Body of pancreas (tissue), 4 donors: Measurements from ENCODE around the gene SNX24. TPM values are rescaled to one million over a fixed set of nuclear protein-coding genes. Genes with fewer than 3 reads are reported as not detected.

Experiments used
- ATAC-seq: fragments of 150-250 bp; one replicate; pipeline ENCODE4 v1.9.1; 2016
- DNase-seq, 4 donors: peaks; one replicate each; pipeline ENCODE4 v3.0.0-alpha.2; 2019
- H3K27ac ChIP-seq, 4 donors: fragments of 200-600 bp; sonication (generic); 1 replicate in 3 of 4; 2 replicates in 1 of 4; pipeline versions ENCODE4 v1.5.1 to v1.6.1; 2016 to 2019; ENCODE audit warnings: mild to moderate bottlenecking in 1 of 4, mixed read lengths in 1 of 4, moderate library complexity in 1 of 4
- H3K27me3 ChIP-seq, 2 donors: fragments of 200-600 bp; sonication (generic); one replicate each; pipeline ENCODE4 v1.6.0; 2016; ENCODE audit warnings: mild to moderate bottlenecking in 1 of 2
- H3K36me3 ChIP-seq, 2 donors: fragments of 200-600 bp; sonication (generic); replicated peaks in 1 of 2; 2 replicates each; pipeline ENCODE4 v1.5.1; 2016; ENCODE audit warnings: low read depth in 2 of 2; ENCODE audit not compliant: insufficient read depth in 1 of 2
- H3K4me1 ChIP-seq: fragments of 200-600 bp; sonication (generic); one replicate; pipeline ENCODE4 v1.6.0; 2016
- H3K4me3 ChIP-seq, 2 donors: fragments of 200-600 bp; sonication (generic); 1 replicate in 1 of 2; 2 replicates in 1 of 2; pipeline ENCODE4 v1.5.1; 2016 to 2019
- H3K9me3 ChIP-seq, 3 donors: fragments of 200-600 bp; sonication (generic); 1 replicate in 2 of 3; 2 replicates in 1 of 3; pipeline ENCODE4 v1.5.1; 2016
- CTCF ChIP-seq, 7 experiments: fragments of 450-650 bp in 4 of 7; fragments of 200-600 bp in 3 of 7; sonication (generic) in 3 of 7; IDR thresholded peaks; one replicate each; pipeline ENCODE4 v1.5.1; 2016 to 2019; ENCODE audit warnings: antibody characterized with exemption in 7 of 7
- POLR2A ChIP-seq, 3 donors: fragments of 450-650 bp; IDR thresholded peaks; one replicate each; pipeline ENCODE4 v1.6.1; 2016; ENCODE audit warnings: antibody characterized with exemption in 3 of 3, mild to moderate bottlenecking in 2 of 3
- WGBS, 2 donors: methylation state at CpG; one replicate each; pipeline ENCODE4 v1.1.5; 2017; 5-methylcytosine and 5-hydroxymethylcytosine counted together
- intact Hi-C: fragments of 100-400 bp; cut with DNase I; formaldehyde crosslinking; loops from one replicate; pipeline ENCODE4 v1.15.1; 2023
- total RNA-seq, 2 donors: library from RNA; depleted of rRNA; stranded (reverse); fragments of >200 nt; gene quantifications; one replicate each; pipeline ENCODE4 v1.1.0, GENCODE V29; 2016

The SNX24 gene
- total RNA-seq, 2 donors from 2014 or later, result 6.7 to 19.1 TPM

GRCh38 chr5:122944051-122944450 lies 98.6 kb downstream of the SNX24 start:
- Histone ChIP-seq H3K9me3 (no peaks in the 10 kb centered on the region), H3K36me3 (no peaks in the 10 kb centered on the region), H3K27ac (no peak overlapping the region), H3K27me3 (no peaks in the 10 kb centered on the region), H3K4me1 (no peaks in the 10 kb centered on the region), H3K4me3 (no peak overlapping the region)
- TF ChIP-seq POLR2A (IDR thresholded peaks at IDR 0.05) (no peak), CTCF (IDR thresholded peaks at IDR 0.05) (no peak)
- intact Hi-C loops, result no loop called here
- ATAC-seq (no peak), DNase-seq (no peak)
- 89 to 96% methylated on average over 1 of the region's 1 CpG for WGBS, 2 donors

GRCh38 chr5:122947372-122947771 lies 102.0 kb downstream of the SNX24 start:
- Histone ChIP-seq H3K4me3 (no peak overlapping the region), H3K9me3 (no peaks in the 10 kb centered on the region), H3K36me3 (no peaks in the 10 kb centered on the region), H3K27me3 (no peaks in the 10 kb centered on the region), H3K27ac (no peak overlapping the region), H3K4me1 (no peaks in the 10 kb centered on the region)
- TF ChIP-seq POLR2A (IDR thresholded peaks at IDR 0.05) (no peak), CTCF (IDR thresholded peaks at IDR 0.05) (no peak)
- DNase-seq (no peak), ATAC-seq (no peak)
- 96 to 100% methylated on average over 1 of the region's 1 CpG for WGBS, 2 donors
- intact Hi-C loops, result no loop called here

GRCh38 chr5:122947772-122948171 lies 102.4 kb downstream of the SNX24 start:
- H3K27ac ChIP-seq, result no peak overlapping the region
- no peaks in the 10 kb centered on the region for H3K36me3 ChIP-seq
- ATAC-seq (no peak), DNase-seq (no peak)
- intact Hi-C loops, result no loop called here
- 48 to 63% methylated on average over 3 of the region's 3 CpGs for WGBS, 2 donors
- no peaks in the 10 kb centered on the region for H3K27me3 ChIP-seq
- no peak for TF ChIP-seq POLR2A (IDR thresholded peaks at IDR 0.05)
- no peak for TF ChIP-seq CTCF (IDR thresholded peaks at IDR 0.05)
- no peaks in the 10 kb centered on the region for H3K4me1 ChIP-seq
- no peaks in the 10 kb centered on the region for H3K9me3 ChIP-seq
- no peak overlapping the region for H3K4me3 ChIP-seq

GRCh38 chr5:122948319-122948718 lies 102.9 kb downstream of the SNX24 start:
- Histone ChIP-seq H3K27ac (no peak overlapping the region), H3K36me3 (no peaks in the 10 kb centered on the region), H3K9me3 (no peaks in the 10 kb centered on the region), H3K27me3 (no peaks in the 10 kb centered on the region), H3K4me1 (no peaks in the 10 kb centered on the region), H3K4me3 (no peak overlapping the region)
- ATAC-seq (no peak), DNase-seq (no peak)
- WGBS, 2 donors, result 90 to 94% methylated on average over 2 of the region's 2 CpGs
- no peak for TF ChIP-seq POLR2A (IDR thresholded peaks at IDR 0.05)
- no peak for TF ChIP-seq CTCF (IDR thresholded peaks at IDR 0.05)
- intact Hi-C loops, result no loop called here

GRCh38 chr5:122951658-122952057 lies 106.2 kb downstream of the SNX24 start:
- intact Hi-C loops, result no loop called here
- no peaks in the 10 kb centered on the region for H3K27me3 ChIP-seq
- no peak overlapping the region for H3K4me3 ChIP-seq
- ATAC-seq (no peak), DNase-seq (no peak)
- H3K9me3 ChIP-seq, result no peaks in the 10 kb centered on the region
- H3K27ac ChIP-seq, result no peak overlapping the region
- H3K36me3 ChIP-seq, result no peaks in the 10 kb centered on the region
- WGBS, 2 donors, result 93 to 96% methylated on average over 8 of the region's 8 CpGs
- no peaks in the 10 kb centered on the region for H3K4me1 ChIP-seq
- TF ChIP-seq POLR2A (IDR thresholded peaks at IDR 0.05), result no peak
- no peak for TF ChIP-seq CTCF (IDR thresholded peaks at IDR 0.05)
